KOPT-K1 (cell line): Measurements from ENCODE around the gene FANCD2.
"Not testable (repeated sequence)": the region's sequence is repeated elsewhere in the genome, so short reads cannot be mapped to it uniquely, and the experiment has no call there.

Experiments
- H3K27ac ChIP-seq: fragments of 200-600 bp; sonication (generic); 2 replicates; pipeline ENCODE4 v1.5.1; 2016; ENCODE audit warnings: antibody characterized with exemption, mild to moderate bottlenecking, low read depth, low read length; ENCODE audit not compliant: poor library complexity, severe bottlenecking
- H3K36me3 ChIP-seq: fragments of 200-600 bp; sonication (generic); 2 replicates; pipeline ENCODE4 v1.5.1; 2017; ENCODE audit warnings: antibody characterized with exemption, mild to moderate bottlenecking, low read length, moderate library complexity; ENCODE audit not compliant: insufficient read depth
- H3K9me3 ChIP-seq: fragments of 200-600 bp; sonication (generic); 2 replicates; pipeline ENCODE4 v1.5.1; 2017; ENCODE audit warnings: antibody characterized with exemption, low read length, mild to moderate bottlenecking; ENCODE audit not compliant: insufficient read depth, poor library complexity, severe bottlenecking

FANCD2 gene

DNA sequence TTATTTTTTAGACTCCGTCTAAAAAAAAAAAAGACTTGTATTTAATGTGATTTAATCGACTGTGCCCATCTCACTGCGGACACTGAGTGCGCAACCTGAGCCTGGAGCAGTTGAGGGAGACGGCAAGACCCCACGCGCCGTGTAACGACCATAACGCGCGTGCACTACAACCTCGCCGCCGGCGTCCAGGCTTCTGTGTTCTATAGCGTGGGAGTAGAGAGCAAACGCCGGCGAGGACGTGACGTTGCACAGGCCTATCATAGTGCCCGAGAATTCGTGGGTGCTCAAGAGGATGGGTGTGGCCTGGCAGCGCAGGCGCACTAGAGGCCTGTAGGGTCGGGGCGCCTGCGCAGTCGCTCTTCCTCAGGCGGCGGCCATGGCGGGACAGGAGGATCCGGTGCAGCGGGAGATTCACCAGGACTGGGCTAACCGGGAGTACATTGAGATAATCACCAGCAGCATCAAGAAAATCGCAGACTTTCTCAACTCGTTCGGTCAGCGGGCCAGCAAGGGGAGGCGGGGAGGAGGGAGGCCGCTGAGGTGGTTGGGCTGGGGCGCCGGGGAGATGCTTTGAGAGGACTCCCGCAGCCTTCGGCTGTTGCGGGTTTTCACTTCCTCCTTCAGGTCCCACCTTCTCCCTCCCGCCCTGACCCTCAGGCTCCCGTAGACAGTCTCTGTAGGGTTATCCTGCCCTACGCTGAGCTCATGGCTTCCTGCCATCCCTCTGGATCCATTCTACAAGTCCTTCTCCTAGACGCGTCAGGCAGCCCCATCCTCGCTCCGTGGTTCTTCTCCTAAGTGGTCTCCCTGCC is 89.3 kb downstream of the FANCD2 start, which contains the start of gene BRK1:
Gene BRK1 (plus strand): TSS at position 350 of the 812 bp plus-strand sequence. CDS start 27 bp downstream, at position 377.
- H3K27ac ChIP-seq = peak within 1 kb of the TSS; percentile 76
- H3K36me3 ChIP-seq = peaks cover 31% of the 10 kb centered on the region
- H3K9me3 ChIP-seq = no peaks in the 10 kb centered on the region

GRCh38 chr3:10116138-10116460 is 89.9 kb downstream of the FANCD2 start:
- Histone ChIP-seq H3K36me3 (peaks cover 36% of the 10 kb centered on the region), H3K27ac (peak overlapping the region; percentile 76), H3K9me3 (no peaks in the 10 kb centered on the region)

DNA sequence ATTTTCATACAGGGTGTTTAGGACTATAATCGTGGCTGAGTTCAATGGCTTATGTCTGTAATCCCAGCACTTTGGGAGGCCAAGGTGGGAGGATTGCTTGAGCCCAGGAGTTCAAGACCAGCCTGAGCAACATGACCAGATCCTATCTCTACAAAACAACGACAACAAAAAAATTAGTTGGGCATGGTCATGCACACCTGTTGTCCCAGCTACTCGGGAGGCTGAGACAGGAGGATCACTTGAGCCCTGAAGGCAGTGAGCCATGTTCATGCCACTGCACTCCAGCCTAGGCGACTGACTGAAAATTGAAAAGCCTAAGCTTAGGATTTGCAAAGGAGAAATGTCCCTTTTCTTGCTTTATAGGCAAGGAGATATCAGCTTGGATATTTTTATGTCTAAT is 90.7 kb downstream of the FANCD2 start:
- Histone ChIP-seq H3K27ac (peak overlapping the region; percentile 76), H3K36me3 (peaks cover 45% of the 10 kb centered on the region), H3K9me3 (no peaks in the 10 kb centered on the region)

- H3K9me3 ChIP-seq = no peaks in the 10 kb centered on the region
- H3K27ac ChIP-seq = no peak overlapping the region
- H3K36me3 ChIP-seq = peaks cover 66% of the 10 kb centered on the region
These were observed 93.1 kb downstream of the FANCD2 start for GRCh38 chr3:10119376-10119775.

DNA sequence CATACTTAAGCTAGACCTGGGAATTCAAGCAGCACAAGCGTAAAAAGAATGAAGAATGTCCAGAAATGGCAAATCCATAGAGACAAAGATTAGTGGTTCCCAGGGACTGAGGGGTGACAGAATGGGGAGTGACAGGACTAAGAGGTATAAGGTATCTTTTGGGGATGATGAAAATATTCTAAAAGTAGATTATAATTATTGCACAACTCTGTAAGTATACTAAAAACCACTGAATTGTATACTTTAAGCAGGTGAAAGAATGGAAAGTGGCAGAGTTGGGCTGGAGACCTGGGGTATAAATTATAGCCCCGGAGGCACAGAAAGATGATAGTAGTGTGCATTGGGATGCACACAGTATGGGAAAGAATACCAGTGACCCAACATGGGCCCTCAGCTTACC is 94.8 kb downstream of the FANCD2 start:
- Histone ChIP-seq H3K36me3 (peaks cover 83% of the 10 kb centered on the region), H3K27ac (no peak overlapping the region), H3K9me3 (no peaks in the 10 kb centered on the region)

- H3K9me3 ChIP-seq = no peaks in the 10 kb centered on the region
- H3K36me3 ChIP-seq = peaks cover 95% of the 10 kb centered on the region
- H3K27ac ChIP-seq = no peak overlapping the region
These were observed 96.5 kb downstream of the FANCD2 start for GRCh38 chr3:10122724-10123123.

DNA sequence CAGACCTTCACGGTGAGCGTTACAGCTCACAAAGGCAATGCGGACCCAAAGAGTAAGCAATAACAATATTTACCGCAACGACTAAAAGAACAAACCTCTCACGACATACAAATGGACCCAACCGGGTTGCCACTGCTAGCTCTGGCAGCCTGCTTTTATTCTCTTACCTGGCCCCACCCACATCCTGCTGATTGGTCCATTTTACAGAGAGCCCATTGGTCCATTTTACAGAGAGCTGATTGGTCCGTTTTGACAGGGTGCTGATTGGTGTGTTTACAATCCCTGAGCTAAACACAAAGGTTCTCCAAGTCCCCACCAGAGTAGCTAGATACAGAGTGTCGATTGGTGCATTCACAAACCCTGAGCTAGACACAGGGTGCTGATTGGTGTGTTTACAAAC is 109.6 kb downstream of the FANCD2 start:
- H3K27ac ChIP-seq = peak overlapping the region; percentile 57

DNA sequence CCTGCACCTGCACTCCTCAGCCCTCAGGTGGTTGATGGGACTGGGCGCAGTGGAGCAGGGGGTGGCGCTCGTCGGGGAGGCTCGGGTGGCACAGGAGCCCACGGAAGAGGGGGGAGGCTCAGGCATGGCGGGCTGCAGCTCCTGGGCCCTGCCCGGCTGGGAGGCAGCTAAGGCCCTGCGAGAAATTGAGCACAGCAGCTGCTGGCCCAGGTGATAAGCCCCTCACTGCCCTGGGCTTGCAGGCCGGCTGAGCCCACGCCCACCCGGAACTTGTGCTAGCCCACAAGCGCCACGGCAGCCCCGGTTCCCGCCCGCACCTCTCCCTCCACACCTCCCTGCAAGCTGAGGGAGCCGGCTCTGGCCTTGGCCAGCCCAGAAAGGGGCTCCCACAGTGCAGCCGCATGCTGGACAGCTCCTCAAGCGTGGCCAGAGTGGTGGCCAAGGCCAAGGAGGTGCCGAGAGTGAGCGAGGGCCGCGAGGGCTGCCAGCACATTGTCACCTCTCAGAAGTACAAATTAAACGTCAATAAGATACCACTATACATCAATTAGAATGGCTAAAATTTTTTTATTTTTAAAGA is 110.3 kb downstream of the FANCD2 start:
- Histone ChIP-seq H3K9me3 (no peaks in the 10 kb centered on the region), H3K27ac (no peak overlapping the region), H3K36me3 (no peaks in the 10 kb centered on the region)

More for the DNA sequence above, 109.6 kb downstream of the FANCD2 start:
- not testable (repeated sequence) for H3K36me3 ChIP-seq, H3K9me3 ChIP-seq

DNA sequence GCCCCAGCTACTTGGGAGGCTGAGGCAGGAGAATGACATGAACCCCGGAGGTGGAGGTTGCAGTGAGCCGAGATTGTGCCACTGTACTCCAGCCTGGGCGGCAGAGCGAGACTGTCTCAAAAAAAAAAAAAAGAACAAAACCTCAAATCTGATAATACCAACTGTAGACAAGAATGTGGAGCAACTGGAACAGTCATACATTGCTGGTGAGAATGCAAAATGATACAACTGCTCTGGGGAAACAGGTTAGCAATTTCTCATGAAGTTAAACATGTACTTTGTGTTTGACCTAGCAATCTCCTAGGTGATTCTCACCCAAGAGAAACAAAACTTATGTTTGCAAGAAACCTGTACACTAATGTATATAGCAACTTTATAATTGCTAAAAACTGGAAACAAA is 110.9 kb downstream of the FANCD2 start:
- no peaks in the 10 kb centered on the region for H3K36me3 ChIP-seq
- no peaks in the 10 kb centered on the region for H3K9me3 ChIP-seq
- no peak overlapping the region for H3K27ac ChIP-seq

DNA sequence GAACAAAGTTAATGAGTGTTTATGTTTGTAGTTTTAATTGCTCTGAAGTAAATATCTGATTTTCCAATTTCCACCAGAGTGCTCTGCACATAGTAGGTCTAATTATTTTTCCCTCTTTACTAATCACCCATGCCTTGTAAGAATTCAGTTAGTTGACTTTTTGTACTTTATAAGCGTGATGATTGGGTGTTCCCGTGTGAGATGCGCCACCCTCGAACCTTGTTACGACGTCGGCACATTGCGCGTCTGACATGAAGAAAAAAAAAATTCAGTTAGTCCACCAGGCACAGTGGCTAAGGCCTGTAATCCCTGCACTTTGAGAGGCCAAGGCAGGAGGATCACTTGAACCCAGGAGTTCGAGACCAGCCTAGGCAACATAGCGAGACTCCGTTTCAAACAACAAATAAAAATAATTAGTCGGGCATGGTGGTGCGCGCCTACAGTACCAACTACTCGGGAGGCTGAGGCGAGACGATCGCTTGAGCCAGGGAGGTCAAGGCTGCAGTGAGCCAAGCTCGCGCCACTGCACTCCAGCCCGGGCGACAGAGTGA is 114.8 kb downstream of the FANCD2 start:
- Histone ChIP-seq H3K27ac (peak overlapping the region; percentile 81), H3K36me3 (peaks cover 26% of the 10 kb centered on the region), H3K9me3 (no peaks in the 10 kb centered on the region)

- peak overlapping the region; percentile 81 for H3K27ac ChIP-seq
- no peaks in the 10 kb centered on the region for H3K9me3 ChIP-seq
- peaks cover 44% of the 10 kb centered on the region for H3K36me3 ChIP-seq
These were observed 116.7 kb downstream of the FANCD2 start for GRCh38 chr3:10142707-10143560.

- peaks cover 71% of the 10 kb centered on the region for H3K36me3 ChIP-seq
- H3K27ac ChIP-seq = no peak overlapping the region
- H3K9me3 ChIP-seq = no peaks in the 10 kb centered on the region
These were observed 119.4 kb downstream of the FANCD2 start for GRCh38 chr3:10145685-10146084.

GRCh38 chr3:10149226-10149625 is 123.0 kb downstream of the FANCD2 start:
- no peak overlapping the region for H3K27ac ChIP-seq
- H3K9me3 ChIP-seq = no peaks in the 10 kb centered on the region
- peaks cover 96% of the 10 kb centered on the region for H3K36me3 ChIP-seq

- no peaks in the 10 kb centered on the region for H3K9me3 ChIP-seq
- peaks cover 93% of the 10 kb centered on the region for H3K36me3 ChIP-seq
- H3K27ac ChIP-seq = no peak overlapping the region
These were observed 124.8 kb downstream of the FANCD2 start for GRCh38 chr3:10150987-10151386.
